ENCODE results near the gene DUOX2.
"Not testable (repeated sequence)": the region's sequence is repeated elsewhere in the genome, so short reads cannot be mapped to it uniquely, and the experiment has no call there.

DUOX2 gene

GRCh38 chr15:45083223-45083622 is 30.7 kb downstream of the DUOX2 start:
- Histone ChIP-seq H4K20me1 (ENCODE audit: control insufficient read depth, insufficient read depth, low read depth, low read length) (no peaks in the 10 kb centered on the region), H3K4me1 (ENCODE audit: control insufficient read depth, low read length) (no peaks in the 10 kb centered on the region), H3K36me3 (ENCODE audit: control insufficient read depth, low read length) (no peaks in the 10 kb centered on the region), H3F3A (ENCODE audit: control insufficient read depth, insufficient read depth) (no peaks in the 10 kb centered on the region), H3K27ac (ENCODE audit: low read depth, low read length) (no peak overlapping the region), H3K9me3 (ENCODE audit: control insufficient read depth, insufficient read depth, low read length) (no peaks in the 10 kb centered on the region), H3K4me2 (ENCODE audit: low read length) (no peak overlapping the region), H3K4me3 (ENCODE audit: low read length) (no peak overlapping the region), H3K27me3 (ENCODE audit: control insufficient read depth, low read length) (0 out of 2 replicates have a peak, but pooled peaks cover 3% of the 10 kb centered on the region), H3K79me2 (ENCODE audit: control insufficient read depth, low read length) (no peaks in the 10 kb centered on the region), H3K9me2 (replicated peaks; ENCODE audit: control insufficient read depth, low read length) (no peaks in the 10 kb centered on the region)
- TF ChIP-seq CTCF (IDR thresholded peaks at IDR 0.05; ENCODE audit: low read depth, low read length, poor library complexity, severe bottlenecking) (no peak), EZH2phosphoT487 (IDR thresholded peaks at IDR 0.05; ENCODE audit: borderline replicate concordance, low read length) (no peak)

GRCh38 chr15:45082412-45082811 is 31.6 kb downstream of the DUOX2 start:
- not testable (repeated sequence) for H3K27me3 ChIP-seq (ENCODE audit: control insufficient read depth, low read length); H4K20me1 ChIP-seq (ENCODE audit: control insufficient read depth, insufficient read depth, low read depth, low read length); H3K4me2 ChIP-seq (ENCODE audit: low read length); H3F3A ChIP-seq (ENCODE audit: control insufficient read depth, insufficient read depth); H3K4me1 ChIP-seq (ENCODE audit: control insufficient read depth, low read length); H3K27ac ChIP-seq (ENCODE audit: low read depth, low read length); H3K36me3 ChIP-seq (ENCODE audit: control insufficient read depth, low read length); H3K79me2 ChIP-seq (ENCODE audit: control insufficient read depth, low read length); H3K9me3 ChIP-seq (ENCODE audit: control insufficient read depth, insufficient read depth, low read length); H3K9me2 ChIP-seq (replicated peaks; ENCODE audit: control insufficient read depth, low read length); H3K4me3 ChIP-seq (ENCODE audit: low read length)

- not testable (repeated sequence) for H3F3A ChIP-seq (ENCODE audit: control insufficient read depth, insufficient read depth); H3K9me2 ChIP-seq (replicated peaks; ENCODE audit: control insufficient read depth, low read length); H3K4me2 ChIP-seq (ENCODE audit: low read length); H4K20me1 ChIP-seq (ENCODE audit: control insufficient read depth, insufficient read depth, low read depth, low read length); H3K4me3 ChIP-seq (ENCODE audit: low read length); H3K79me2 ChIP-seq (ENCODE audit: control insufficient read depth, low read length); H3K4me1 ChIP-seq (ENCODE audit: control insufficient read depth, low read length); H3K36me3 ChIP-seq (ENCODE audit: control insufficient read depth, low read length); H3K27ac ChIP-seq (ENCODE audit: low read depth, low read length); H3K27me3 ChIP-seq (ENCODE audit: control insufficient read depth, low read length); H3K9me3 ChIP-seq (ENCODE audit: control insufficient read depth, insufficient read depth, low read length)
These were observed 33.4 kb downstream of the DUOX2 start for GRCh38 chr15:45080593-45080992.

GRCh38 chr15:45079628-45080246 is 34.2 kb downstream of the DUOX2 start:
- H3K9me3 ChIP-seq (ENCODE audit: control insufficient read depth, insufficient read depth, low read length); H3K27ac ChIP-seq (ENCODE audit: low read depth, low read length); H3K4me3 ChIP-seq (ENCODE audit: low read length); H3K79me2 ChIP-seq (ENCODE audit: control insufficient read depth, low read length); H3K4me1 ChIP-seq (ENCODE audit: control insufficient read depth, low read length); H3K9me2 ChIP-seq (replicated peaks; ENCODE audit: control insufficient read depth, low read length); H3K27me3 ChIP-seq (ENCODE audit: control insufficient read depth, low read length); H3F3A ChIP-seq (ENCODE audit: control insufficient read depth, insufficient read depth); H4K20me1 ChIP-seq (ENCODE audit: control insufficient read depth, insufficient read depth, low read depth, low read length); H3K4me2 ChIP-seq (ENCODE audit: low read length); H3K36me3 ChIP-seq (ENCODE audit: control insufficient read depth, low read length): not testable (repeated sequence)

GRCh38 chr15:45079201-45079600 is 34.8 kb downstream of the DUOX2 start:
- not testable (repeated sequence) for H3K79me2 ChIP-seq (ENCODE audit: control insufficient read depth, low read length); H3K27ac ChIP-seq (ENCODE audit: low read depth, low read length); H3K27me3 ChIP-seq (ENCODE audit: control insufficient read depth, low read length); H3K4me1 ChIP-seq (ENCODE audit: control insufficient read depth, low read length); H3K4me2 ChIP-seq (ENCODE audit: low read length); H3K9me2 ChIP-seq (replicated peaks; ENCODE audit: control insufficient read depth, low read length); H3F3A ChIP-seq (ENCODE audit: control insufficient read depth, insufficient read depth); H3K9me3 ChIP-seq (ENCODE audit: control insufficient read depth, insufficient read depth, low read length); H3K36me3 ChIP-seq (ENCODE audit: control insufficient read depth, low read length); H3K4me3 ChIP-seq (ENCODE audit: low read length); H4K20me1 ChIP-seq (ENCODE audit: control insufficient read depth, insufficient read depth, low read depth, low read length)

GRCh38 chr15:45077391-45077790 is 36.6 kb downstream of the DUOX2 start:
- not testable (repeated sequence) for H3K27ac ChIP-seq (ENCODE audit: low read depth, low read length); H4K20me1 ChIP-seq (ENCODE audit: control insufficient read depth, insufficient read depth, low read depth, low read length); H3K36me3 ChIP-seq (ENCODE audit: control insufficient read depth, low read length); H3K4me1 ChIP-seq (ENCODE audit: control insufficient read depth, low read length); H3K4me3 ChIP-seq (ENCODE audit: low read length); H3K4me2 ChIP-seq (ENCODE audit: low read length); H3K79me2 ChIP-seq (ENCODE audit: control insufficient read depth, low read length); H3K9me2 ChIP-seq (replicated peaks; ENCODE audit: control insufficient read depth, low read length); H3F3A ChIP-seq (ENCODE audit: control insufficient read depth, insufficient read depth); H3K9me3 ChIP-seq (ENCODE audit: control insufficient read depth, insufficient read depth, low read length); H3K27me3 ChIP-seq (ENCODE audit: control insufficient read depth, low read length)

GRCh38 chr15:45075440-45076320 is 38.3 kb downstream of the DUOX2 start:
- not testable (repeated sequence) for H3K27me3 ChIP-seq (ENCODE audit: control insufficient read depth, low read length); H4K20me1 ChIP-seq (ENCODE audit: control insufficient read depth, insufficient read depth, low read depth, low read length); H3K4me2 ChIP-seq (ENCODE audit: low read length); H3K9me2 ChIP-seq (replicated peaks; ENCODE audit: control insufficient read depth, low read length); H3K9me3 ChIP-seq (ENCODE audit: control insufficient read depth, insufficient read depth, low read length); H3K27ac ChIP-seq (ENCODE audit: low read depth, low read length); H3K4me1 ChIP-seq (ENCODE audit: control insufficient read depth, low read length); H3K79me2 ChIP-seq (ENCODE audit: control insufficient read depth, low read length); H3K4me3 ChIP-seq (ENCODE audit: low read length); H3F3A ChIP-seq (ENCODE audit: control insufficient read depth, insufficient read depth); H3K36me3 ChIP-seq (ENCODE audit: control insufficient read depth, low read length)
